HG02623 (cell line): ENCODE results near the gene SLC45A1.
"Not testable (repeated sequence)": the region's sequence is repeated elsewhere in the genome, so short reads cannot be mapped to it uniquely, and the experiment has no call there.

Source experiments
- ATAC-seq: cut with Tn5 transposase; IDR thresholded peaks from one replicate; pipeline ENCODE4 v1.9.1; 2021; ENCODE audit warnings: moderate library complexity; ENCODE audit not compliant: unreplicated experiment

Gene SLC45A1

GRCh38 chr1:8365661-8366362, 47.9 kb downstream of the SLC45A1 start:
- ATAC-seq, result no peak

GRCh38 chr1:8367571-8368194, 49.8 kb downstream of the SLC45A1 start:
- ATAC-seq, result no peak

GRCh38 chr1:8368956-8369639, 51.2 kb downstream of the SLC45A1 start:
- no peak for ATAC-seq

- ATAC-seq, result no peak
Measured at GRCh38 chr1:8370046-8370881, 52.4 kb downstream of the SLC45A1 start.

GRCh38 chr1:8370905-8371315, 53.0 kb downstream of the SLC45A1 start:
- no peak for ATAC-seq

GRCh38 chr1:8371372-8371991, 53.6 kb downstream of the SLC45A1 start:
- ATAC-seq, result no peak

- no peak for ATAC-seq
Measured at GRCh38 chr1:8373125-8373524, 55.2 kb downstream of the SLC45A1 start.

GRCh38 chr1:8373581-8374241, 55.8 kb downstream of the SLC45A1 start:
- no peak for ATAC-seq

- no peak for ATAC-seq
Measured at GRCh38 chr1:8374356-8374755, 56.4 kb downstream of the SLC45A1 start.

- no peak for ATAC-seq
Measured at GRCh38 chr1:8374812-8375211, 56.9 kb downstream of the SLC45A1 start.

- no peak for ATAC-seq
Measured at GRCh38 chr1:8376358-8376840, 58.5 kb downstream of the SLC45A1 start.

GRCh38 chr1:8377271-8377981, 59.5 kb downstream of the SLC45A1 start:
- ATAC-seq, result no peak

- no peak for ATAC-seq
Measured at GRCh38 chr1:8378178-8378577, 60.3 kb downstream of the SLC45A1 start.

GRCh38 chr1:8378981-8379470, 61.1 kb downstream of the SLC45A1 start:
- ATAC-seq, result no peak

- no peak for ATAC-seq
Measured at GRCh38 chr1:8379513-8380186, 61.7 kb downstream of the SLC45A1 start.

GRCh38 chr1:8380310-8380709, 62.4 kb downstream of the SLC45A1 start:
- not testable (repeated sequence) for ATAC-seq

- no peak for ATAC-seq
Measured at GRCh38 chr1:8381618-8382017, 63.7 kb downstream of the SLC45A1 start.

GRCh38 chr1:8382051-8382505, 64.2 kb downstream of the SLC45A1 start:
- ATAC-seq, result no peak
